Stimulated activated CD4-positive, alpha-beta T cell treated with anti-CD3 and anti-CD28 coated beads, Interleukin-12 subunit alpha, Interleukin-12 subunit beta, amount 100 ng/mL, for 4 hours (primary cell): Measurements from ENCODE around the gene HEMGN.

Source experiments
- DNase-seq: peaks from one replicate; pipeline ENCODE4 v3.0.0-alpha.2; 2020

HEMGN gene

DNA sequence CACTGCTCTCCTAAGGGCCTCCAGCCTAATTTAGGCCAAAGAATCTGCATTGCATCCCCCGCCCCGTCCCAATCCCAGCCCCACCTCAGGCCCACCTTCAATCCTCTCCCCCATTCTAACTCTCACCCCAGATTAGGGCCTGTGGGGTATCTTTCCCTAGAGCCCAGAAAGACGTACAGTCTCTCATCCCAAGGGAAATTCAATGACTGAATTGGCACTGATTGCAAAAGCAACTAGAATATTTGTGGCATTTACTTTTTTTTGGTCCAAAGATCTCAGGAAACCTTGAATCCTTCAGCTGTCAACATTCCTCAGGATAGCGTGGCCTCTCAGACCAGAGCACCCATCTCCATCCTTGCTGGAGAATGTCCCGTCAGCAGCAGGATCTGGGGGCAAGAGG lies 46.2 kb downstream of the HEMGN start:
- no peak for DNase-seq

DNA sequence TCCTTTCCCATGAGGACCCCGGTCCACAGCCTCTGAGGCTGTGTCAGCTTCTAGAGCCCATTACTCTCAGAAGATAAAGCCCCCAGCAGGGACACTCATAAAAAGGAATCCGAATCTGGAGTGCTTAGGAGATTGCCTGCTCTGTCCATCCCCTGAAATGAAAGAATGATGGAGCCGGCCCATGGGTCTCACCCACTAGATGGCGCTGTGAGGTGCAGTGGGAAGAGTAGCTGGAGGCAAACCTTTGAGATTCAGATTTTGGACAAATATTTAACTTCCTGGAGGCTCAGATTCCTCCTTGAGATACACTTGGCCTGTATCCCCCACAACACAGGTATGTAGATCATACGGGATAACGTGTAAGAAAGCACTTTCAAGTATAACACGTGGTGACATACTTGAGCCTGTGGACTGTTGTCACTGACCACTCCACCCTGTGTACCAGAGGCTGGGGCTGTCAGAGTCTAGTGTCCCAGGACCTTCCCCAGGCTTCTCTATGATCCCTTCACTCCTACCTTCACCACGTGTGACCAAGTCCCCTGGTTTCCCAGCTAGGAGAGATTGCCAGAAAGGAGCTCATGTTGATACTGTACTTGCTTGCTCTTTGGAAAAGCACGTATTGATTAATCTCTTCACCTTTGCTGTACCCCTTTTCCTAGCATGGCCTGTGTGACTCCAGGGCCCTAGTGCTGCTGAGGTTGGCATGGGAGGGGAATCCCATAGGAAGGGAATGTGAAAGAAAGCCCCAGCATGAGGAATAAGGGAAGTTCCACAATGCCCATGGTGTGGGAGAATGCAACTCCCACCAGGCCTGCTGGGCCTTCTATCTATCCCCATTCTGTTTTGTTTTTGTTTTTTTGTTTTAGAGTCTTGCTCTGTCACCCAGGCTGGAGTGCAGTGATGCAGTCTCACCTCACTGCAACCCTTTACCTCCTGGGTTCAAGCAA lies 47.8 kb downstream of the HEMGN start:
- peak; percentile 60 for DNase-seq

DNA sequence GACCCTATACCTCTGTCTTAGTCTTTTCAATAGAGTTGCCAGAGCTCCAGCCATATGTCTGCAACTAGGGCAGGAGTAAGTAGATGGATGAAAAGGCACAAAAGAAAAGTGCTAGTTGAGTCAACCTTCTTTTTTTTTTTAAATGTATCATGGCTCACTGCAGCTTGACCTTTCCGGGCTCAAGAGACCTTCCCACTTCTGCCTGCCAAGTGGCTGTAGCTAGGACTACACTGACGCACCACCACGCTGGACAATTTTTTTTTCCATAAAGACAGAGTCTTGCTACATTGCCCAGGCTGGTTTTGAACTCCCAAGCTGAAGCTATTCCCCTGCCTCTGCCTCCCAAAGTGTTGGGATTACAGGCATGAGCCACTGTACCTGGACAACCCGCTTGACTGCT lies 57.6 kb downstream of the HEMGN start:
- no peak for DNase-seq
